Urinary bladder (tissue), 4 donors: Measurements from ENCODE around the gene UGT1A9. TPM values are rescaled to one million over a fixed set of nuclear protein-coding genes. Genes with fewer than 3 reads are reported as not detected.
"Not testable (repeated sequence)": the region's sequence is repeated elsewhere in the genome, so short reads cannot be mapped to it uniquely, and the experiment has no call there.

Experiments used
- DNase-seq: peaks from one replicate; pipeline ENCODE4 v3.0.0-alpha.2; 2015; ENCODE audit errors: extremely low spot score
- H3K27ac ChIP-seq: one replicate; pipeline ENCODE4 v1.5.1; 2013; ENCODE audit warnings: low read depth, mild to moderate bottlenecking, moderate library complexity
- H3K36me3 ChIP-seq: one replicate; pipeline ENCODE4 v1.6.1; 2013; ENCODE audit warnings: mild to moderate bottlenecking, moderate library complexity; ENCODE audit not compliant: insufficient read depth
- H3K4me1 ChIP-seq: one replicate; pipeline ENCODE4 v1.6.1; 2013; ENCODE audit warnings: mild to moderate bottlenecking, moderate library complexity; ENCODE audit not compliant: insufficient read depth
- H3K4me3 ChIP-seq: one replicate; pipeline ENCODE4 v1.5.1; 2013; ENCODE audit warnings: low read depth, low read length
- WGBS: extraction: QIAGEN DNeasy Blood & Tissue Kit; methylation state at CpG from one replicate; pipeline ENCODE4 v1.1.7; 2013; 5-methylcytosine and 5-hydroxymethylcytosine counted together
- polyA plus RNA-seq: library from polyadenylated mRNA; stranded (reverse); fragments of 200-250 nt; gene quantifications from one replicate; pipeline ENCODE4 v1.2.3, GENCODE V29; 2013
- total RNA-seq: library from RNA; depleted of rRNA; stranded (reverse); fragments of >200 nt; gene quantifications from one replicate; pipeline ENCODE4 v1.2.3, GENCODE V29; 2014
- donor health status: healthy with polysubstance abuse.
- donor health status: healthy.

Gene UGT1A9
- total and polyA plus RNA-seq, 2 donors: 0.16 TPM; not detected in 1

- no peak overlapping the region for H3K27ac ChIP-seq
- no peak for DNase-seq
- no peaks in the 10 kb centered on the region for H3K36me3 ChIP-seq
- 76% methylated on average over 10 of the region's 10 CpGs for WGBS
- no peaks in the 10 kb centered on the region for H3K4me1 ChIP-seq
- no peak overlapping the region for H3K4me3 ChIP-seq
Measured at GRCh38 chr2:233746475-233747282, 75.0 kb downstream of the UGT1A9 start.

GRCh38 chr2:233747283-233747544 is 75.5 kb downstream of the UGT1A9 start:
- H3K36me3 ChIP-seq: no peaks in the 10 kb centered on the region
- no peak for DNase-seq
- no peak overlapping the region for H3K4me3 ChIP-seq
- 85% methylated on average over 6 of the region's 6 CpGs for WGBS
- no peaks in the 10 kb centered on the region for H3K4me1 ChIP-seq
- H3K27ac ChIP-seq: no peak overlapping the region

- not testable (repeated sequence) for H3K27ac ChIP-seq, DNase-seq, H3K36me3 ChIP-seq, H3K4me1 ChIP-seq, H3K4me3 ChIP-seq
- WGBS: 79% methylated on average over 2 of the region's 2 CpGs
Measured at GRCh38 chr2:233750689-233751088, 79.0 kb downstream of the UGT1A9 start.

- H3K36me3 ChIP-seq, H3K4me3 ChIP-seq, DNase-seq, H3K4me1 ChIP-seq, H3K27ac ChIP-seq: not testable (repeated sequence)
- 69% methylated on average over 2 of the region's 2 CpGs for WGBS
Measured at GRCh38 chr2:233751212-233752009, 79.7 kb downstream of the UGT1A9 start.

- Histone ChIP-seq H3K4me3 (no peak overlapping the region), H3K27ac (no peak overlapping the region), H3K4me1 (no peaks in the 10 kb centered on the region), H3K36me3 (no peaks in the 10 kb centered on the region)
- 89% methylated on average over 44 of the region's 44 CpGs for WGBS
- no peak for DNase-seq
Measured at GRCh38 chr2:233754872-233755611, 83.3 kb downstream of the UGT1A9 start.

GRCh38 chr2:233756429-233757081 is 84.9 kb downstream of the UGT1A9 start:
- no peak for DNase-seq
- Histone ChIP-seq H3K4me3 (no peak overlapping the region), H3K36me3 (no peaks in the 10 kb centered on the region), H3K27ac (no peak overlapping the region), H3K4me1 (no peaks in the 10 kb centered on the region)
- 72% methylated on average over 7 of the region's 7 CpGs for WGBS

GRCh38 chr2:233758141-233758540 is 86.4 kb downstream of the UGT1A9 start:
- DNase-seq: no peak

GRCh38 chr2:233758849-233759248 is 87.2 kb downstream of the UGT1A9 start:
- H3K27ac ChIP-seq: peak overlapping the region; percentile 41
- no peak for DNase-seq
- H3K4me1 ChIP-seq: no peaks in the 10 kb centered on the region
- no peak overlapping the region for H3K4me3 ChIP-seq
- WGBS: 84% methylated on average over 2 of the region's 2 CpGs
- H3K36me3 ChIP-seq: no peaks in the 10 kb centered on the region

More at GRCh38 chr2:233758141-233758540, 86.4 kb downstream of the UGT1A9 start:
- Histone ChIP-seq H3K27ac (no peak overlapping the region), H3K4me1 (no peaks in the 10 kb centered on the region), H3K36me3 (no peaks in the 10 kb centered on the region), H3K4me3 (no peak overlapping the region)

- no peak within 1 kb of the TSS for H3K4me3 ChIP-seq
- no peaks in the 10 kb centered on the region for H3K4me1 ChIP-seq
- 87% methylated on average over 6 of the region's 6 CpGs for WGBS
- no peak for DNase-seq
- no peaks in the 10 kb centered on the region for H3K36me3 ChIP-seq
- peak within 1 kb of the TSS; percentile 41 for H3K27ac ChIP-seq
Measured at GRCh38 chr2:233760043-233760442, 88.3 kb downstream of the UGT1A9 start, which contains the start of gene UGT1A1. Gene UGT1A1 (plus strand): TSS chr2:233760270. CDS start chr2:233760288, 18 bp downstream.

- no peak overlapping the region for H3K4me3 ChIP-seq
- DNase-seq: no peak
- 62% methylated on average over 4 of the region's 4 CpGs for WGBS
Measured at GRCh38 chr2:233761040-233761769, 89.5 kb downstream of the UGT1A9 start.

GRCh38 chr2:233764264-233764663 is 92.6 kb downstream of the UGT1A9 start:
- Histone ChIP-seq H3K4me3 (no peak overlapping the region), H3K27ac (no peak overlapping the region), H3K4me1 (no peaks in the 10 kb centered on the region), H3K36me3 (no peaks in the 10 kb centered on the region)
- WGBS: 68% methylated on average over 7 of the region's 7 CpGs
- DNase-seq: no peak

More at GRCh38 chr2:233761040-233761769, 89.5 kb downstream of the UGT1A9 start:
- Histone ChIP-seq H3K36me3 (no peaks in the 10 kb centered on the region), H3K4me1 (no peaks in the 10 kb centered on the region), H3K27ac (peak overlapping the region; percentile 54)

GRCh38 chr2:233764761-233765160 is 93.1 kb downstream of the UGT1A9 start:
- DNase-seq: no peak
- no peak overlapping the region for H3K4me3 ChIP-seq
- peak overlapping the region; percentile 15 for H3K27ac ChIP-seq
- no peaks in the 10 kb centered on the region for H3K4me1 ChIP-seq
- WGBS: 55% methylated on average over 3 of the region's 3 CpGs
- H3K36me3 ChIP-seq: no peaks in the 10 kb centered on the region

- Histone ChIP-seq H3K4me1 (no peaks in the 10 kb centered on the region), H3K4me3 (no peak overlapping the region), H3K36me3 (no peaks in the 10 kb centered on the region), H3K27ac (no peak overlapping the region)
- WGBS: 79% methylated on average over 4 of the region's 4 CpGs
- DNase-seq: no peak
Measured at GRCh38 chr2:233766416-233766815, 94.7 kb downstream of the UGT1A9 start.
